B cell (primary cell): ENCODE measurements around the gene PFKFB3. TPM values are rescaled to one million over a fixed set of nuclear protein-coding genes. Genes with fewer than 3 reads are reported as not detected.

Experiments used
- ATAC-seq: fragments of 200-7000 bp; cut with Tn5 transposase; one replicate; pipeline ENCODE4 v1.10.0; 2021; ENCODE audit warnings: low read depth, mild to moderate bottlenecking, moderate number of reproducible peaks, moderate library complexity
- CTCF ChIA-PET: fragments of 350-600 bp; sonication (Branson Sonifier 250); formaldehyde crosslinking; loops from one replicate; lab custom pipeline; 2021; ENCODE audit warnings: antibody characterized with exemption, inconsistent platforms; lab: Charles Lee
- POLR2A ChIA-PET: fragments of 350-600 bp; sonication (Branson Sonifier 250); formaldehyde crosslinking; loops from one replicate; lab custom pipeline; 2021; ENCODE audit warnings: antibody characterized with exemption; lab: Charles Lee
- DNase-seq: peaks from one replicate; pipeline ENCODE4 v3.0.0; 2013
- H2AFZ ChIP-seq: 2 replicates; pipeline ENCODE4 v1.6.1; 2012; ENCODE audit warnings: mild to moderate bottlenecking, low read depth, low read length; ENCODE audit not compliant: insufficient read depth, poor library complexity, severe bottlenecking
- H3K27ac ChIP-seq, 2 donors: 1 replicate in 1 of 2; 2 replicates in 1 of 2; pipeline ENCODE4 v1.5.1; 2012 to 2013; ENCODE audit warnings: low read length in 2 of 2, mild to moderate bottlenecking in 2 of 2, moderate library complexity in 1 of 2
- H3K27me3 ChIP-seq, 4 experiments: fragments of 200-600 bp in 1 of 4; sonication (generic) in 1 of 4; replicated peaks in 1 of 4; 1 replicate in 2 of 4; 2 replicates in 2 of 4; pipeline versions ENCODE4 v1.6.1 to v1.7.0; 2013 to 2016; ENCODE audit warnings: low read length in 3 of 4, mild to moderate bottlenecking in 2 of 4, mixed read lengths in 1 of 4, moderate library complexity in 1 of 4; ENCODE audit not compliant: insufficient read depth in 4 of 4, control insufficient read depth in 3 of 4; ENCODE audit errors: control extremely low read depth in 1 of 4
- H3K36me3 ChIP-seq, 2 experiments: replicated peaks in 1 of 2; 1 replicate in 1 of 2; 2 replicates in 1 of 2; pipeline versions ENCODE4 v1.6.1 to v1.7.1; 2013; ENCODE audit warnings: low read length in 1 of 2; ENCODE audit not compliant: insufficient read depth in 2 of 2, control insufficient read depth in 1 of 2; ENCODE audit errors: control extremely low read depth in 1 of 2, extremely low read depth in 1 of 2
- H3K4me1 ChIP-seq, 2 donors: fragments of 200-600 bp in 1 of 2; sonication (generic) in 1 of 2; 1 replicate in 1 of 2; 2 replicates in 1 of 2; pipeline versions ENCODE4 v1.5.1 to v1.6.1; 2013 to 2017; ENCODE audit warnings: low read length in 2 of 2; ENCODE audit not compliant: control insufficient read depth in 2 of 2, insufficient read depth in 2 of 2
- H3K4me2 ChIP-seq: replicated peaks from 2 replicates; pipeline ENCODE3; 2012; ENCODE audit warnings: mild to moderate bottlenecking, low read depth, low read length; ENCODE audit not compliant: poor library complexity, severe bottlenecking
- H3K4me3 ChIP-seq, 5 experiments: fragments of 200-600 bp in 1 of 5; sonication (generic) in 1 of 5; 1 replicate in 3 of 5; 2 replicates in 2 of 5; pipeline versions ENCODE4 v1.5.1 to v1.7.0; 2011 to 2016; ENCODE audit warnings: low read length in 4 of 5, mild to moderate bottlenecking in 4 of 5, low read depth in 2 of 5, control low read depth in 1 of 5, moderate library complexity in 1 of 5; ENCODE audit not compliant: insufficient read depth in 1 of 5; ENCODE audit errors: control extremely low read depth in 1 of 5, extremely low read depth in 1 of 5
- H3K79me2 ChIP-seq: fragments of 200-600 bp; sonication (generic); one replicate; pipeline ENCODE4 v1.6.0; 2016; ENCODE audit warnings: low read length; ENCODE audit not compliant: control insufficient read depth, insufficient read depth
- H3K9ac ChIP-seq: fragments of 200-600 bp; sonication (generic); 2 replicates; pipeline ENCODE4 v1.6.1; 2017; ENCODE audit warnings: mild to moderate bottlenecking, low read length, moderate library complexity
- H3K9me3 ChIP-seq, 3 donors: one replicate each; pipeline versions ENCODE4 v1.6.1 to v1.7.1; 2013; ENCODE audit warnings: low read length in 2 of 3; ENCODE audit not compliant: control insufficient read depth in 2 of 3, insufficient read depth in 1 of 3; ENCODE audit errors: control extremely low read depth in 1 of 3
- H4K20me1 ChIP-seq: 2 replicates; pipeline ENCODE4 v1.6.0; 2012; ENCODE audit warnings: mild to moderate bottlenecking, low read length; ENCODE audit not compliant: insufficient read depth, control insufficient read depth, poor library complexity, severe bottlenecking
- H3K27ac Mint-ChIP-seq: one replicate; pipeline ENCODE4 v1.8.0; 2021; ENCODE audit warnings: mixed read lengths
- H3K27me3 Mint-ChIP-seq: one replicate; pipeline ENCODE4 v1.8.0; 2021; ENCODE audit warnings: mixed read lengths
- H3K4me1 Mint-ChIP-seq: one replicate; pipeline ENCODE4 v1.8.0; 2021; ENCODE audit warnings: mixed read lengths
- H3K4me3 Mint-ChIP-seq: one replicate; pipeline ENCODE4 v1.8.0; 2021; ENCODE audit warnings: mixed read lengths
- H3K9me3 Mint-ChIP-seq: one replicate; pipeline ENCODE4 v1.8.0; 2022; ENCODE audit warnings: mixed read lengths; ENCODE audit not compliant: insufficient read depth
- EZH2 ChIP-seq: IDR thresholded peaks from 2 replicates; pipeline ENCODE4 v1.6.1; 2012; ENCODE audit warnings: borderline replicate concordance, low read depth, mild to moderate bottlenecking, moderate library complexity, low read length; ENCODE audit not compliant: insufficient read depth, poor library complexity, severe bottlenecking
- WGBS: methylation state at CpG from one replicate; pipeline ENCODE4 v1.1.5; 2013; ENCODE audit warnings: missing lambda C conversion rate; ENCODE audit not compliant: insufficient coverage; 5-methylcytosine and 5-hydroxymethylcytosine counted together
- intact Hi-C: fragments of 100-400 bp; cut with micrococcal nuclease; formaldehyde crosslinking; loops from one replicate; pipeline ENCODE4 v1.10.0; 2022
- polyA plus RNA-seq: library from polyadenylated mRNA; depleted of rRNA; stranded (reverse); fragments of >200 nt; gene quantifications from 2 replicates; pipeline ENCODE4 v1.2.3, GENCODE V29; 2012
- total RNA-seq, 2 donors: library from RNA; stranded (reverse); fragments of 120-200 nt in 1 of 2; gene quantifications; 1 replicate in 1 of 2; 2 replicates in 1 of 2; pipeline versions ENCODE4 v1.2.3 to v1.2.4, GENCODE V29; 2013 to 2022
- TF ChIP-seq, protein P1 (sequence below): fragments of 200-600 bp; IDR thresholded peaks from one replicate; pipeline ENCODE4 v1.8.0; 2022; ENCODE audit warnings: antibody characterized with exemption, mild to moderate bottlenecking

Gene PFKFB3
- total and polyA plus RNA-seq, 2 donors (not counting 1 experiment from before 2014, with no cell fraction given): 13.2 to 239 TPM

DNA sequence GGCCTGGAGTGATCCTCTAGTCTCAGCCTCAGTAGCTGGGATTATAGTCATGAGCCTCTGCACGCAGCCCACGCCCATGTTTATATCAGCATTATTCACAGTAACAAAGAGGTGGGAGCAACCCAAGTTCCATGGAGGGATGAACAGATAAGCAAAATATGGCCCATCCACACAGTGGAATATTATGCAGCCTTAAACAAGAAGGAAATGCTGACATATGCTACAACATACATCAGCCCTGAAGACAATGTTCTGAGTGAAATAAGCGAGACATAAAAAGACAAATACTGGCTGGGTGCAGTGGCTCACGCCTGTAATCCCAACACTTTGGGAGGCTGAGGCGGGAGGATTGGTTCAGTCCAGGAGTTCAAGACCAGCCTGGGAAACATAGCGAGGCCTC lies 21.5 kb upstream of the PFKFB3 start:
- H3K27ac ChIP-seq: no peak overlapping the region
- no peak for TF ChIP-seq EZH2
- TF ChIP-seq, protein P1, sequence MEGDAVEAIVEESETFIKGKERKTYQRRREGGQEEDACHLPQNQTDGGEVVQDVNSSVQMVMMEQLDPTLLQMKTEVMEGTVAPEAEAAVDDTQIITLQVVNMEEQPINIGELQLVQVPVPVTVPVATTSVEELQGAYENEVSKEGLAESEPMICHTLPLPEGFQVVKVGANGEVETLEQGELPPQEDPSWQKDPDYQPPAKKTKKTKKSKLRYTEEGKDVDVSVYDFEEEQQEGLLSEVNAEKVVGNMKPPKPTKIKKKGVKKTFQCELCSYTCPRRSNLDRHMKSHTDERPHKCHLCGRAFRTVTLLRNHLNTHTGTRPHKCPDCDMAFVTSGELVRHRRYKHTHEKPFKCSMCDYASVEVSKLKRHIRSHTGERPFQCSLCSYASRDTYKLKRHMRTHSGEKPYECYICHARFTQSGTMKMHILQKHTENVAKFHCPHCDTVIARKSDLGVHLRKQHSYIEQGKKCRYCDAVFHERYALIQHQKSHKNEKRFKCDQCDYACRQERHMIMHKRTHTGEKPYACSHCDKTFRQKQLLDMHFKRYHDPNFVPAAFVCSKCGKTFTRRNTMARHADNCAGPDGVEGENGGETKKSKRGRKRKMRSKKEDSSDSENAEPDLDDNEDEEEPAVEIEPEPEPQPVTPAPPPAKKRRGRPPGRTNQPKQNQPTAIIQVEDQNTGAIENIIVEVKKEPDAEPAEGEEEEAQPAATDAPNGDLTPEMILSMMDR: no peak
- H3K4me1 ChIP-seq: no peaks in the 10 kb centered on the region
- DNase-seq (no peak), ATAC-seq (no peak)
- no peak overlapping the region for H3K27ac Mint-ChIP-seq
- H4K20me1 ChIP-seq: peaks cover 67% of the 10 kb centered on the region
- no peak overlapping the region for H3K4me3 ChIP-seq
- no peaks in the 10 kb centered on the region for H3K9me3 Mint-ChIP-seq
- POLR2A ChIA-PET: no interaction called here
- H3K9me3 ChIP-seq: peaks cover 0 to 9% (median 0%) of the 10 kb centered on the region in 3 donors
- no peaks in the 10 kb centered on the region for H3K27me3 Mint-ChIP-seq
- H3K79me2 ChIP-seq: peaks cover 65% of the 10 kb centered on the region
- H3K4me1 Mint-ChIP-seq: peaks cover 8% of the 10 kb centered on the region
- H3K36me3 ChIP-seq: no peaks in the 10 kb centered on the region
- intact Hi-C loops: no loop called here
- no peak overlapping the region for H2AFZ ChIP-seq
- H3K4me2 ChIP-seq: no peak overlapping the region
- no peaks in the 10 kb centered on the region for H3K27me3 ChIP-seq
- WGBS: 100% methylated on average over 4 of the region's 6 CpGs
- CTCF ChIA-PET: interaction anchor here (1.6 kb wide), 1 partner anchor 8 kb away, joined by 6 read pairs; no protein-coding TSS in a partner anchor
- no peak overlapping the region for H3K9ac ChIP-seq
- no peak overlapping the region for H3K4me3 Mint-ChIP-seq

DNA sequence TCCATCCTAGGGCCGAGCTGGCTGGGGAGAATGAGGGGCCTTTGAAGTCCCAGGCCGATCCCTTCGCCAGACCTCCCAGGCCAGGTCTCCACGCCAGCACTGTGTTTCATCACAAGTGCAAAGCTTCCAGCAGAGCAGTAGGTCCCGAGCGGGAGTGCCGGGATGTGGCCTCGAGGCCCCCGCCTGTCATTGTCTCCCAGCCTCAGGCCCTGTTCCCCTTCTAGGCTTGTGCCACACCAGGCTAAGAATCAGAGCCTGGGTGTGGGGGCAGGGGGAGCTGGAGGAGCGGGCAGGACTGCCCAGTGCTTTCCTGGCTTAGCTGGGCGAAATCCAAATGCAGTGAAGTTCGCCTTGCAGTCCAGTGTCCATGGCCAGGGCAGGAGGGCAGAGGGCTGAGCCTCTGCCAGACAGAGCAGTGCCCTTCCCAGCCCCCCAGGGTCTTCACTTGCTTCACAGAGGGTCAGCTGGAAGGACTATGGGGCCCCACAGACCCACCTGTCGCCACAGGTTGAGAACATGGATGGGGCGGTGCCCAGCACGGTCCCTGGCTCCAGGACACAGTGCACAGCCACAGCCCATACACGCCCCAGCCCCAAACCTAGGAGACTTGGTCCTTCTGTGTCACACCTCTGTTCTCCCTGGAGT lies 20.2 kb upstream of the PFKFB3 start:
- H2AFZ ChIP-seq: no peak overlapping the region
- H3K9ac ChIP-seq: no peak overlapping the region
- Mint-ChIP-seq H3K4me3 (no peak overlapping the region), H3K4me1 (peaks cover 1% of the 10 kb centered on the region), H3K9me3 (no peaks in the 10 kb centered on the region), H3K27ac (no peak overlapping the region), H3K27me3 (no peaks in the 10 kb centered on the region)
- no peaks in the 10 kb centered on the region for H3K27me3 ChIP-seq
- WGBS: 96% methylated on average over 13 of the region's 16 CpGs
- H3K79me2 ChIP-seq: peaks cover 67% of the 10 kb centered on the region
- H4K20me1 ChIP-seq: peaks cover 55% of the 10 kb centered on the region
- CTCF ChIA-PET: interaction anchor here (1.6 kb wide), 1 partner anchor 10 kb away, joined by 6 read pairs; no protein-coding TSS in a partner anchor
- no peak for TF ChIP-seq EZH2
- TF ChIP-seq, protein P1: no peak
- intact Hi-C loops: no loop called here
- H3K9me3 ChIP-seq: peaks cover 0 to 9% (median 0%) of the 10 kb centered on the region in 3 donors
- POLR2A ChIA-PET: no interaction called here
- ATAC-seq: no peak
- no peaks in the 10 kb centered on the region for H3K36me3 ChIP-seq
- no peak overlapping the region for H3K27ac ChIP-seq
- no peak overlapping the region for H3K4me2 ChIP-seq
- H3K4me1 ChIP-seq: no peaks in the 10 kb centered on the region
- H3K4me3 ChIP-seq: no peak overlapping the region
- DNase-seq: no peak
